GM21360 (cell line): ENCODE measurements around the gene ANKRD10.

Experiments used
- ATAC-seq: cut with Tn5 transposase; IDR thresholded peaks from one replicate; pipeline ENCODE4 v1.9.1; 2021; ENCODE audit warnings: mild to moderate bottlenecking, moderate library complexity; ENCODE audit not compliant: unreplicated experiment

ANKRD10 gene

DNA sequence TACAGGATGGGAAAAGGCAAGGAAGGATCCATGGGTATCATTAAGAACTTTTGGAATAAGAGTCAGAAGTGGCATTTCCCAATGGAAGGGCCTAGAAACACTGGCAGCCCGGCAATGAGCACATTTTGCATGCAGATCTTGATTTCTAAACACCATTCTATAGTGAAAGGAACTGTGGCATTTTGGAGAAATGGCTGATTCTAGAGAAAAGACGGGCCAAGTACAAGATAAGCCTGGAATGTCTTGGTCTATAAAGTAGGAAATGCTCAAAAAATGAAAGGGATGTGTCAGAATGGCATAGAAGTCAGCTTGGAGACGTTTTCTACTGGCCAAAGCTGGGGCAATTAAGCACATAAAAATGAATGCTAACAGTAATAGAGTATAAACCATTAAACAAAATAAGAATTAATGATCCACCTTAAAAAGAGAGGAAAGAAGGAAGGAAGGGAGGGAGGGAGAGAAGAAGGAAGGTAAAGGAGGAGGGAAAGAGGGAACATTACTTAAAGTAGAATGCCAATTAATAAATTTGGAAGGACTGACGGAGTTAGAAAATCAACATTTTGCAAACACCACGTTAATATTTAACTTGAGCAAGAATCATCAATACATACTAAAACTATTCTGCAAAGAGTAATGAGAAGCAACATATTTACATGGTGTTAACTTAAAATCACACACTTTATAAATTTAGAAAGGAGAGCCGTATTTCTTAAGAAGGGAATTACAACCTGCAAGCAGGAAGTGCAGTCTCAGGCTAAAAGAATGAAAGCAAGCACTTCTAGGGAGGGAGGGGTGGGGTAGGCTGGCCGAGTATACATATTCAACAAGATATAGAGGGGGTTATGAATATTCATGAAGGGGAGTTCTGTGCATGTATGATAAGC, 78.9 kb downstream of the ANKRD10 start:
- no peak for ATAC-seq

DNA sequence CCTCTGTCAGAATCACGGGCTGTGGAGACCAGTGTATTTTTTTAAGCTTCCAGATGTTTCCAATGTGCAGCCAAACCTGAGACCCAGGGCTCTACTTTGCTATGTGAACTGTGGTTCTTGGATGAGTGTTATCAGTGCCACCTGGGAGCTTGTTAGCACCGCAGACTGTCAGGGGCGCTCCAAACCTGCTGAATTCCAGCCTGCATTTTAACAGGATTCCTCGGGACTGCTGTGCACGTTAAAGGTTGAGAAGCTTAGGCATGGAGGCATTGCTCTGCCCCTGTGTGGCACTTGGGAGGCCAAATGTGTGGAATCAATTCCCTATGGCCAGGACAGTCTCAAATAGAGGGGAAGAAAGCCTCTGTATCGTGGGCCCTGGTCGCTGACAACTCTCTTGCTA, 80.3 kb downstream of the ANKRD10 start:
- ATAC-seq: no peak

DNA sequence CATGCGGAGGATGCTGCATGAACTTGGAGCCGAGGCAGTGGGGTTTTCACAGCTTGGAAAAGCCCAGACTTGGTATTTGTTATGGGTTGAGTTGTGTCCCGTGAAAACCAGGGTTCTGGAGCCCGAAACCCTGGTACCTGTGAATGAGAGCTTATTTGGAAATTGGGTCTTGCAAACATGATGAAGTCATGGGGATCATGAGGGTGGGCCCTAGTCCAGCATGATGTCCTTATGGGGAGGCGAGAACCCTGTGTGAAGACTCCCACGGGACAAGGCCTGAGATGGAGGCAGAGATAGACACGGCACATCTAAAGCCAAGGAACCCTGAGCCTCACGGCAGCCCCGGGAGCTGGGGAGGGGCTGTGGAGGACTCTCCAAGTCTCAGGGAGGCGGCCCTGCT, 82.3 kb downstream of the ANKRD10 start:
- no peak for ATAC-seq

DNA sequence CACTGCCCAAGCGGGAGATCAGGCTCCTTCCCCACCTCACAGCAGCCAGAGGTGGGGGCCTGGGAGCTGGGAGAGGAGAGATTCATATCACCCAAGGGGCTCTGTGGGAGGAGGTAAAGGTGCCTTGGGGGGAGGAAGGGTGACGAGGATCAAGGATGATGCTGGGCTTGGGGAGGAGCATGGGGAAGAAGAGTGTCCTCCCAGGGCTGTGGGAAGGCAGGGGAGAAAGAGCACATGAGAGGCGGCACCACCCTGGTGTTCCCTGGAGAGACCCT, 82.7 kb downstream of the ANKRD10 start:
- no peak for ATAC-seq

DNA sequence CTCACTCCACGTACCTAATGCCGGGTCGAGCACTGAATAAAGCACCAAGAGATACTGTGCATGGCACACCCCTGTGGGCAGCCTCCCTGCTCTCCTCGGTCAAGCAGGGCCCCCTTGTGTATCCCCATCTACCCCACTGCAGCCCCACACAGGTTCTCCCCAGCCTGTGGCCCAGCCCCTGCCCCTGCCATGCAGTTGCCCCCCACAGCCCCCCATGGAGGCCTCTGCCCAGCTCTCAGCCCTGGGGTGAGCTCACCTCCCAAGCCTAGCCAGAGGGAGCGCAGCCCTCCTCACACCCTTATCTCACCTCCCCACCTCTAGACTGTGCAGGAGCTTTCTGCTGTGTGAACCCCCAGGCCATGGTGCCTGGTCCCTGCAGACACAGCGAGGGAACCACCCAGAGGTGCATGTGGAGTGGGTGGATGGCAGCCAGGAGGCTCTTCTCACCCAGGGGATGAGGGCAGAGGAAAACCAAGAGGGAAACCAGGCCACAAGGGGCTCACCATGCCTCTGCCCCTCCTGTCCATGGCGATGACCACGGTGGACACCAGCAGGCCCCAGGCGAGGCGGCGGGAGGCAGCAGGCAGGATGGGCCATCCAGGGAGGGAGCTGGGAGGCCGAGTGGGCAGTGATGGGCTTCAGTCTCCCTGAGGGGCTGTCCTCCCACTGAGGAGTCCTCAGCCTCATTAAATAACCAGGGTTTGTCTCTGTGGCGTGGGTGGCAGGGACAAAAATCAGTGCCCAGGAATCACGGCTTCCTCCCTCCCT, 83.2 kb downstream of the ANKRD10 start:
- no peak for ATAC-seq

DNA sequence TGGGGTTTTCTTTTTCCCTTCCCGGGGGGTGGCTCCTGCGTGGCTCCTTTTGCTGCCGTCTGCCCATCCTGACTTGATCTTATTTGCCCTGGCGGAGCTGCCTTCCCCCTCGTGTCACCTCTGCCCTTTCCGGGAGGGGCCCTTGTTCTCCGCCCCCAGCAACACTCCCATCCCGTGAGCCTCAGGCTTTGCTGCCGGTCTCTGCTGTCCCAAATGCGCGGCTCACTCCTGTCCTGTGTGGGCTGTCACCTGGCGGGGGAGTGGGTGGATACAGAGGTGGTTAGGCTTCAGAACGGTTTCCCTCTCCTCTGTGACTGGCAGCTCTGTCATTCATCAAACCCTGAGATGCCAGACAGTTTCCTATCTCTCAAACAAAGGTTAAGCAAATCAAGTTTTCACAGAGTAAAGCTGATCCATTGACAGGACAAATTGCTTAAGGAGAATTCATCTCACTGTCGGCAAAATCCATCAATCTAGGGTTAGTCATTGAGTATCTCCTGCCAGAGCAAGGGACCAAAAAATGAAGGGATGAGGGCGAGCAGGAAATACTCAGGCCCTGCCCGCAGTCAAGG, 84.0 kb downstream of the ANKRD10 start:
- no peak for ATAC-seq

DNA sequence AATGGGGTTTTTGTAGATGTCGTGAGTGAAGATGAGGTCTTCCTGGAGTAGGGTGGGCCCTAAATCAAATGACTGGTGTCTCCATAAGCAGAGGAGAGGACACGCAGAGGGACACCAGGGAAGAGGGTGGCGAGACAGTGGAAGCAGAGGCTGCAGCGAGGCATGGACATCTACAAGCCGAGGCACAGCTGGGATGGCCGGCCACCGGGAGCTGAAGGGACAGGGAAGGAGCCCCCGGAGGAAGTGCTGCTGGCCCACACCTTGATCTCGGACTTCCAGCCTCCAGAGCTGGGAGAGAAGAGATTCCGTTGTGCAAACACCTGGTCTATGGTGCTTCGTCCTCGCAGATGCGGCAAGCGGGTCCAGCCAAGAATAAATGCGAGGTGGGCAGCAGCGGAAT, 84.5 kb downstream of the ANKRD10 start:
- ATAC-seq: no peak

DNA sequence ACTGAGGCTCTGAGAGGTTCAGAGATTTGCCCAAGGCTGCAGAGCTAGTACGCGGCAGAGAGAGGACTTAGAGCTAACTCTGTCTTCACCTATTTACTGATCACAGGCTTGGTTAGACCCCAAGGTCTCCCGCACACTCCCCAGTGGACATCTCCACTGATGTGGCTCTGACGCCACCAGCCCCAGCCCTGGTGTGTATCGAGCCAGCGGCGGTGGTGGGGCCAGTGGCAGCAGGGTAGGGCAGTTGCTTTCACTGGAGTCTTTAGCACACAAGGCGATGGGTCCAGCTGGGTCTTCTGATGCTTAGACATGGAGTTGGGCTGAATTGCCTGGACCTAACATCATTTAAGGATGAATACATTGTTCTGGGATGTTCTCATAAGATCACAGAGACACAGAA, 85.4 kb downstream of the ANKRD10 start:
- ATAC-seq: no peak

DNA sequence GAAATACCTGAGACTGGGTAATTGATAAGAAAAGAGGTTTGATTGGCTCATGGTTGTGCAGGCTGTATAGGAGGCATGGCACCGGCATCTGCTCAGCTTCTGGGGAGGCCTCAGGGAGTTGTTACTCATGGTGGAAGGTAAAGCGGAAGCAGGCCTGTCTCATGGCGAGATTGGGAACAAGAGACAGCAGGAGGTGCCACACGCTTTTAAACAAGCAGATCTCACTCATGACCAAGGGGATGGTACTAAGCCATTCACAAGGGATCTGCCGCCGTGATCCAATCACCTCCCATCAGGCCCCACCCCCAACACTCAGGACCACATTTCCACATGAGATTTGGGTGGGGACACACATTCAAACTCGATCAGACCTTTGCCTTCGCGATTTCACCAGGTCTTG, 86.2 kb downstream of the ANKRD10 start:
- ATAC-seq: no peak
